ENCODE measurements around the gene PRSS48.
"Not testable (repeated sequence)": the region's sequence is repeated elsewhere in the genome, so short reads cannot be mapped to it uniquely, and the experiment has no call there.

Gene PRSS48

GRCh38 chr4:151321586-151321985 lies 44.6 kb downstream of the PRSS48 start:
- no peak for DNase-seq

- DNase-seq, result not testable (repeated sequence)
These were observed 45.2 kb downstream of the PRSS48 start for GRCh38 chr4:151322161-151322560.

DNA sequence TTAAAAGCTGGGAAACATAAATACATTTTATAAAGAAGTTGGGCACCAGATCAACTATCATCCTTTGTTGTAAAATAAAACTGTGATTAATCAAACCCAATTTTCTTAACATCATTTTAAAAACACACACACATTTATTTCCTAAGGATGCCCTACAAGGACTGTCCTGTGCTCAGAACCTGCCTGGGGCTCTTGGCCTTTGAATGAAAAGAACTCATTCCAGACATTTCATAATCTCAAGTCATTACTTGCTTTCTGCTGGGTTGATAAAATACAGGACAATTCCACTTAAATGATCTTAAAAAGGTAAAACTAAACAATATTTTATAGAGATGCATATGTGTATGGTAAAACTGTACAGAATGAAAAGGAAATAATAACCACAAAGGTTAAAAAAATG lies 45.6 kb downstream of the PRSS48 start:
- DNase-seq, result peak in 1 of 2 experiments; percentile 16

DNA sequence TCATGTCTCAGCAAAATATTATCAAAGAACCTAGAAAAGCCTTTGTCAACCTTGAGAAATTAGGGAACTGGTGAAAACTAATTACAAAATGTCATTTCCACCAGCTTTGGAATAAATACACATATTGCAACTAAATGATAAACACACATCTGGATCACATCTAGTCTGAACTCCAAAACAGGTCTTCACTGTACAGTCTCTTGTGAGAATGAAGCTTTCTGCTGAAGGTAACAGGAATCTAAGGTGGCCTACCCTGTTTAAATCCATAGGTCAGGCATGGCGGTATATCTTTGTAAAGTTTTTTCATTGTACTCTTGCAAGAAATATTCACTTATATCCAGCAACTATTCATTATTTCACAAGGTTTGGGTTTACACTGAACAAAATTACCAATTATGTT lies 46.7 kb downstream of the PRSS48 start:
- peak; percentile 18 to 21 for DNase-seq

- DNase-seq, result peak; percentile 59 to 73
These were observed 47.3 kb downstream of the PRSS48 start for GRCh38 chr4:151324124-151324751.

DNA sequence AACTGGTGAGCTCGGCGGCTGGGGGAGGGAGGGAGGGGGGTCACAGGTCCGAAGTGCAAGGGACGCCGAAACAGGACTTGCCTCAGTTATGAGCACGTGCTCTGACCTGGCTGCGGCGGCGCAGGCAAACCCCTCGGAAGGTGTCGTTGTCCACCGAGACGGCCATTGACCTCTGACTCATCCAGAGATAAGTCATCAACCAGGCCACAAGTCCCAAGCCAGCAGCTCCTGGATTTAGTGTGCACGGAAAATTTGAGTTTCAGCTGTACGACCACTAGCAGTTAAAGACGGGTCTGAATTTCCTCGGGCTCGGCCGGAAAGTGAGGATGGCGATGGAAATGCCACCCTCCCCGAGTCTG lies 47.8 kb downstream of the PRSS48 start:
- peak; percentile 59 to 77 for DNase-seq

- DNase-seq, result peak; percentile 15 to 83
These were observed 48.4 kb downstream of the PRSS48 start, which contains the start of gene SH3D19 for GRCh38 chr4:151325111-151325948. TSS of gene SH3D19 (minus strand) at chr4:151325605. CDS start at chr4:151325352, 253 bp downstream.

DNA sequence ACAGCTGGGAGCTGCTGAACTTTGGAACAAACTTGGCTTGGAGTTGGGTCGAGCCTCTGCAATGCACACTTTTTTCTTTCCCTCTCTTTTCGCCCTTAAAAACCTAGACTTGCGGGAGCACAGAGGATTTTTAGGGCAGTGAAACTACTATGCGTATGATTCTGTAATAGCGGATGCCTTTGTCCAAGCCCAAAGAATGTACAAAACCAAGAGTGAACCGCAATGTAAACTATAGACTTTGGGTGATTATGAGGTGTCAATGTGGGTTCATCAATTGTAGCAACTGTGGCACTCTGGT lies 48.9 kb downstream of the PRSS48 start:
- DNase-seq, result no peak

GRCh38 chr4:151329217-151330007 lies 52.5 kb downstream of the PRSS48 start:
- no peak for DNase-seq

DNA sequence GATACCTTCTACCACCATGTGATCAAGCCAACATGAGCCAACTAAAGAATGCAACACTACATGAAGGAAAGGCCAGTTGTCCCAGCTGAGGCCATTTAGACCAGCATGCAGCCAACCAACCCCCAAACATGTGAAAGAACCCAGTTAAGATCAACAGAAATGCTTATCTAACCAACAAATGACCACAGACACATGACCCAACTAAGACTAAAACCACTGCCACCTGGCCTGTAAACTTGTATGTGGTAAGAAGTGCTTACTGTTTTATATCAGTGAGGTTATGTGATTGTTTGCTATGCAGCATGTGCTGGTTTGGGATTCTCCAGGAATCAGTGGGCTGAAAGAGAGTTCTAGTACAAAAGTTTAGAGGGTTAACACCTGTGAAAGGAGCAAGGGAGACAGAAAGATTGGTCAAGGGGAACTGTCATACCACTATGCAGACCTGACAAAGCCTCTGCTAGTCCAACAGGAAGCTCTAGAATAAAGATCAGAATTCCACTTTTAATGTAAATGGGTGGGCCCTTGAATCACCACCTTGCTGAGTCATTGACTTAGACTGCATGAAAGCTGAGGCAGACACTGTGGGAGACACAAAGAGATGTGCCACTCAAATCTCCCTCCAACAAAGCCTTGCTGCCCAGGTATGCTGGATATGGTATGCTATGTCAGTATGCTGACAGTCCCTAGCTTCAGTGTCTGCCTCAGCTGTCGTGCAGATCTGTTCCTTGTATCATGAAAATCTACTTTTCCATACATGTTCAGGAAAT lies 54.5 kb downstream of the PRSS48 start:
- DNase-seq, result no peak

DNA sequence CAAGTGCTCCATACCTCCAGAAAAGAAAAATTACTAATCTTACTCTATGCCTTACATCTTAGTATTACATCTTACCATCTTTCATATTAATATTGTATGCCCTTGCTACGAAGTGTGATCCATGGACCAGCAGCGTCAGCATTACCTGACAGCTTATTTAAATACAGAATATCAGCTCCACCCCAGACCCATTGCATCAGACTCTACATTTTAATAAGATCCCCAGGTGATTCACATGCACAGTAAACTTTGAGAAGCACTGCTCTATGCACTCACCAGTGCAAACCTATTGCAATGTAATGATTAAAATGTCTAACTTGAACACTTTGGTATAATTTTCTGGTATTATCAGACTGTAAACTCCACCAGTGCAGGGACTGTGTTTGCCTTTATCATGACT lies 62.5 kb downstream of the PRSS48 start:
- peak in 1 of 2 experiments; percentile 14 for DNase-seq

GRCh38 chr4:151340751-151341385 lies 63.9 kb downstream of the PRSS48 start:
- no peak for DNase-seq

Measured in NCI-H526 (cell line).